Prostate gland (tissue), 2 donors: ENCODE data around the gene FAM200C.

ENCODE experiments used
- CTCF ChIP-seq, 4 experiments: fragments of 200-600 bp in 2 of 4; fragments of 450-650 bp in 2 of 4; sonication (generic) in 2 of 4; IDR thresholded peaks; 1 replicate in 3 of 4; 2 replicates in 1 of 4; pipeline ENCODE4 v1.5.1; 2016 to 2019; ENCODE audit warnings: antibody characterized with exemption in 4 of 4, mild to moderate bottlenecking in 2 of 4, moderate library complexity in 2 of 4
- POLR2A ChIP-seq: fragments of 450-650 bp; IDR thresholded peaks from one replicate; pipeline ENCODE4 v1.6.1; 2016; ENCODE audit warnings: antibody characterized with exemption, mild to moderate bottlenecking
- POLR2AphosphoS5 ChIP-seq: sonication (generic); formaldehyde crosslinking; IDR thresholded peaks from one replicate; pipeline ENCODE4 v1.6.1; 2017; ENCODE audit warnings: antibody characterized with exemption

GRCh38 chr5:160360310-160360709, 39.5 kb downstream of the FAM200C start:
- TF ChIP-seq CTCF (IDR thresholded peaks at IDR 0.05): no peak
- no peak for TF ChIP-seq POLR2A
- TF ChIP-seq POLR2AphosphoS5: no peak
